Measurements from ENCODE around the gene TMEM59L. TPM values are rescaled to one million over a fixed set of nuclear protein-coding genes. Genes with fewer than 3 reads are reported as not detected.

Gene TMEM59L
- 1 to 10 TPM; 3.2 to 6.5 TPM for total RNA-seq

DNA sequence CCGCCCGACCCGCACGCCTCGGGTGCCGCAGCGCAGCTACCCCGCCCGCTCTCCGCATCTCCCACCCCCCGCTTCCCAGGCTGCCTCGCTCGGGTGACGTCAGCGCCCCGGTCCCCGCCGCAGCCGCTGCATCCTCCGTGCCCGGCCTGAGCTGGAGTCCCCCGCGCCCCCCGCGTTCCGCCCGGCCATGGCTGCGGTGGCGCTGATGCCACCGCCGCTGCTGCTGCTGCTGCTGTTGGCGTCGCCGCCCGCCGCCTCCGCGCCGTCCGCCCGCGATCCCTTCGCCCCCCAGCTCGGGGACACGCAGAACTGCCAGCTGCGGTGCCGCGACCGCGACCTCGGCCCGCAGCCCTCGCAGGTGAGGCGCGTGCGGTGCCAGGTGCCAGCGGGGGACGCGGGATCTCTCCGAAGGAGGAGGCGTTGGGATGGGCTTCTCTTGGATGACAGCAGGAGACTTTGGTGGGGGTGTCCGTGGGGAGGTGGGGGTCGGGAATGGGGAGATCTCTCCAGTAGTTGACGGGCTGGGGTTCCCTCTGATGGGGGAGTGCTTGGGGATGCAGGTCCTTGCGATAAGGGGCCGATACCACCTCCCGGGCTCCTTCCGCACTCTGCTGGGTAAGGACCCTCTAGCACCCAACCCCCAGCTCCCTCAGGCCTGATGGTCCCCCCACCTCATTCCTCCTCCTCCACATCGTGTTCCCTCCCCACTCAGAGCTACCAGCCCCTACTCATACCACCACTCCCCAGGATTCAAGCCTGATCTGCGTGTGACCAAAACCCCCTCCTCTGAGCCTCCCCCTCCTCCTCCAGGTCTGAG, at the start of gene TMEM59L:
TSS of gene TMEM59L (plus strand) at position 99 of the 817 bp plus-strand sequence. CDS start at position 188, 89 bp downstream.
- Histone ChIP-seq H3K27ac (no peak within 1 kb of the TSS), H3K4me1 (ENCODE audit: control insufficient read depth in 1 of 2, low read depth in 2 of 2) (peaks cover 13 to 18% of the 10 kb centered on the region in 2 donors), H3K27me3 (replicated peaks; ENCODE audit: insufficient read depth) (peaks cover 45% of the 10 kb centered on the region), H3K9me3 (no peaks in the 10 kb centered on the region), H3K4me3 (peak within 1 kb of the TSS; percentile 75), H3K36me3 (no peaks in the 10 kb centered on the region)
- TF ChIP-seq CTCF (IDR thresholded peaks at IDR 0.05): no peak
- ATAC-seq (ENCODE audit: insufficient number of reproducible peaks, low FRiP score, low read depth) (no peak), DNase-seq (ENCODE audit: low spot score) (no peak)

- DNase-seq (ENCODE audit: low spot score): no peak
- Histone ChIP-seq H3K36me3 (peaks cover 49% of the 10 kb centered on the region), H3K27ac (no peak overlapping the region), H3K4me1 (ENCODE audit: control insufficient read depth in 1 of 2, low read depth in 2 of 2) (peaks cover 7 to 24% of the 10 kb centered on the region in 2 donors), H3K27me3 (replicated peaks; ENCODE audit: insufficient read depth) (no peaks in the 10 kb centered on the region), H3K9me3 (no peaks in the 10 kb centered on the region), H3K4me3 (no peak overlapping the region)
- TF ChIP-seq CTCF (IDR thresholded peaks at IDR 0.05): no peak
- no peak for ATAC-seq (ENCODE audit: insufficient number of reproducible peaks, low FRiP score, low read depth)
Observed at GRCh38 chr19:18566953-18567352, 45.7 kb upstream of the TMEM59L start.

DNA sequence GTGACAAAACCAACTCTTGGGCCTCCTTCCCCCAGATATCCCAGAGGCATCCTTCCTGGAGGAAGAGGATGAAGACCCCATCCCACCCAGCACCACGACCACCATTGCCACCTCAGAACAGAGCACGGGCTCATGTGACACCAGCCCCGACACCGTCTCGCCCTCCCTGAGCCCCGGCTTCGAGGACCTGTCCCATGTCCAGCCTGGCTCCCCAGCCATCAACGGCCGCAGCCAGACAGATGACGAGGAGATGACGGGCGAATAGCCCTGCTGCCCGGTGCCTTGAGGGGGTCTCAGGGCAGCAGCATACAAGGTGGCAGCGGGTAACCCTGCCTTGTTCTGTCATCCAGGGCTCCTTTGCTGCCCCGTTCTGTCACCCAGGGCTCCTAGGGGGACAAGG, 44.3 kb upstream of the TMEM59L start:
- H3K4me3 ChIP-seq: no peak overlapping the region
- peak overlapping the region; percentile 50 to 53 for H3K27ac ChIP-seq
- H3K27me3 ChIP-seq (replicated peaks; ENCODE audit: insufficient read depth): no peaks in the 10 kb centered on the region
- H3K9me3 ChIP-seq: no peaks in the 10 kb centered on the region
- peaks cover 50% of the 10 kb centered on the region for H3K36me3 ChIP-seq
- TF ChIP-seq CTCF (IDR thresholded peaks at IDR 0.05): no peak
- DNase-seq (ENCODE audit: low spot score) (no peak), ATAC-seq (ENCODE audit: insufficient number of reproducible peaks, low FRiP score, low read depth) (no peak)
- H3K4me1 ChIP-seq (ENCODE audit: control insufficient read depth in 1 of 2, low read depth in 2 of 2): peaks cover 11 to 22% of the 10 kb centered on the region in 2 donors

- Histone ChIP-seq H3K27me3 (replicated peaks; ENCODE audit: insufficient read depth) (no peaks in the 10 kb centered on the region), H3K36me3 (peaks cover 57% of the 10 kb centered on the region), H3K4me1 (ENCODE audit: control insufficient read depth in 1 of 2, low read depth in 2 of 2) (peaks cover 13 to 23% of the 10 kb centered on the region in 2 donors), H3K4me3 (peak within 1 kb of the TSS; percentile 95), H3K27ac (peak within 1 kb of the TSS; percentile 89), H3K9me3 (no peaks in the 10 kb centered on the region)
- peak; percentile 87 for ATAC-seq (ENCODE audit: insufficient number of reproducible peaks, low FRiP score, low read depth)
- TF ChIP-seq CTCF (IDR thresholded peaks at IDR 0.05): no peak
- peak; percentile 93 for DNase-seq (ENCODE audit: low spot score)
Observed at GRCh38 chr19:18571564-18572344, 40.9 kb upstream of the TMEM59L start, which contains the start of gene UBA52. TSS of gene UBA52 (plus strand) at chr19:18571857. CDS start at chr19:18573301, 1,444 bp downstream.

DNA sequence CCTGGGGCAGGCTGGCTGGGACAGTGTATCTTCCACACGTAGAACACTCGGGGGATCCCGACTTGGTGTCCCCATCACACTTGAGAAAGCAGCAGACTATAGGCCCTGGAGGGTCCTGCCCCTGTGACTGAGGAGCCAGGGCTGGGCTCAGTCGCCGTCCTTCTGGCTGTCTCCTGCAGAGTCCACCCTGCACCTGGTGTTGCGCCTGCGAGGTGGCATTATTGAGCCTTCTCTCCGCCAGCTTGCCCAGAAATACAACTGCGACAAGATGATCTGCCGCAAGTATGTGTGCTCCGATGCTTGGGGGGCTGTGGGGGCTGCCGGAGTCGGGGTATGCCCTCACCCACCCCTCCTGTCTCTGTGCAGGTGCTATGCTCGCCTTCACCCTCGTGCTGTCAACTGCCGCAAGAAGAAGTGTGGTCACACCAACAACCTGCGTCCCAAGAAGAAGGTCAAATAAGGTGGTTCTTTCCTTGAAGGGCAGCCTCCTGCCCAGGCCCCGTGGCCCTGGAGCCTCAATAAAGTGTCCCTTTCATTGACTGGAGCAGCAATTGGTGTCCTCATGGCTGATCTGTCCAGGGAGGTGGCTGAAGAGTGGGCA, 37.9 kb upstream of the TMEM59L start:
- no peak for ATAC-seq (ENCODE audit: insufficient number of reproducible peaks, low FRiP score, low read depth)
- Histone ChIP-seq H3K9me3 (no peaks in the 10 kb centered on the region), H3K4me3 (no peak overlapping the region), H3K27ac (no peak overlapping the region), H3K27me3 (replicated peaks; ENCODE audit: insufficient read depth) (no peaks in the 10 kb centered on the region), H3K36me3 (peaks cover 36% of the 10 kb centered on the region), H3K4me1 (ENCODE audit: control insufficient read depth in 1 of 2, low read depth in 2 of 2) (peaks cover 13 to 23% of the 10 kb centered on the region in 2 donors)
- no peak for DNase-seq (ENCODE audit: low spot score)
- no peak for TF ChIP-seq CTCF (IDR thresholded peaks at IDR 0.05)

Measured in thoracic aorta (tissue), 2 donors.